C4-2B (cell line): ENCODE results near the gene EPHA6.

Source experiments
- CTCF ChIP-seq: fragments of 450-650 bp; conservative IDR thresholded peaks from 2 replicates; pipeline ENCODE4 v1.5.1; 2017; ENCODE audit warnings: mild to moderate bottlenecking
- ZFX ChIP-seq: fragments of 450-650 bp; IDR thresholded peaks from 2 replicates; pipeline ENCODE4 v1.6.1; 2017

- TF ChIP-seq CTCF = no peak
- TF ChIP-seq ZFX = no peak
These were observed 116.9 kb downstream of the EPHA6 start for GRCh38 chr3:96931119-96931862.
